ENCODE data around the gene TMEM132D.

- TF ChIP-seq SMC3 (conservative IDR thresholded peaks at IDR 0.05; ENCODE audit: poor library complexity) (no peak), CTCF (IDR thresholded peaks at IDR 0.05; ENCODE audit: poor library complexity, severe bottlenecking) (no peak), POLR2AphosphoS5 (IDR thresholded peaks at IDR 0.05) (no peak), EP300 (conservative IDR thresholded peaks at IDR 0.05; ENCODE audit: poor library complexity, severe bottlenecking) (no peak)
These were observed 56.8 kb downstream of the TMEM132D start for GRCh38 chr12:129847063-129847462.

Data from neural cell (in vitro differentiated cells).